Hepatocyte (in vitro differentiated cells): ENCODE measurements around the gene FAM107A. TPM values are rescaled to one million over a fixed set of nuclear protein-coding genes. Genes with fewer than 3 reads are reported as not detected.

Experiments
- DNase-seq: peaks from one replicate; pipeline ENCODE4 v3.0.0-alpha.2; 2016; ENCODE audit warnings: low spot score
- H2AFZ ChIP-seq: fragments of 200-600 bp; sonication (generic); 2 replicates; pipeline ENCODE4 v1.6.0; 2016; ENCODE audit warnings: antibody characterized with exemption, mild to moderate bottlenecking
- H3K27ac ChIP-seq: fragments of 200-600 bp; sonication (generic); 2 replicates; pipeline ENCODE4 v1.5.1; 2016; ENCODE audit warnings: mild to moderate bottlenecking
- H3K27me3 ChIP-seq: fragments of 200-600 bp; sonication (generic); 2 replicates; pipeline ENCODE4 v1.6.1; 2016
- H3K36me3 ChIP-seq: fragments of 200-600 bp; sonication (generic); replicated peaks from 2 replicates; pipeline ENCODE4 v1.5.1; 2016; ENCODE audit warnings: low read depth; ENCODE audit not compliant: insufficient read depth
- H3K4me1 ChIP-seq: fragments of 200-600 bp; sonication (generic); 2 replicates; pipeline ENCODE4 v1.5.1; 2016; ENCODE audit warnings: mild to moderate bottlenecking, moderate library complexity; ENCODE audit not compliant: insufficient read depth
- H3K4me2 ChIP-seq: fragments of 200-600 bp; sonication (generic); 2 replicates; pipeline ENCODE4 v1.6.0; 2016
- H3K4me3 ChIP-seq: fragments of 200-600 bp; sonication (generic); 2 replicates; pipeline ENCODE4 v1.5.1; 2016; ENCODE audit warnings: mild to moderate bottlenecking
- H3K79me2 ChIP-seq: fragments of 200-600 bp; sonication (generic); 2 replicates; pipeline ENCODE4 v1.6.0; 2017; ENCODE audit warnings: mild to moderate bottlenecking
- H3K9me2 ChIP-seq: fragments of 200-600 bp; sonication (generic); replicated peaks from 2 replicates; pipeline ENCODE4 v1.6.0; 2017; ENCODE audit warnings: mild to moderate bottlenecking; ENCODE audit not compliant: insufficient read depth
- H3K9me3 ChIP-seq: fragments of 200-600 bp; sonication (generic); 2 replicates; pipeline ENCODE4 v1.5.1; 2016; ENCODE audit warnings: low read depth, mild to moderate bottlenecking
- H4K20me1 ChIP-seq: fragments of 200-600 bp; sonication (generic); 2 replicates; pipeline ENCODE4 v1.6.0; 2016; ENCODE audit warnings: mild to moderate bottlenecking; ENCODE audit not compliant: insufficient read depth, poor library complexity, severe bottlenecking
- CTCF ChIP-seq: fragments of 200-600 bp; sonication (generic); IDR thresholded peaks from 2 replicates; pipeline ENCODE4 v1.5.1; 2016; ENCODE audit warnings: antibody characterized with exemption, mild to moderate bottlenecking; ENCODE audit not compliant: poor library complexity
- EZH2 ChIP-seq: fragments of 200-600 bp; sonication (generic); IDR thresholded peaks from 2 replicates; pipeline ENCODE4 v1.6.1; 2016; ENCODE audit warnings: antibody characterized with exemption, mild to moderate bottlenecking, borderline replicate concordance
- EZH2phosphoT487 ChIP-seq: fragments of 200-600 bp; sonication (generic); IDR thresholded peaks from one replicate; pipeline ENCODE4 v1.6.1; 2018; ENCODE audit warnings: antibody characterized with exemption, mild to moderate bottlenecking, low read depth, moderate library complexity; ENCODE audit not compliant: unreplicated experiment, severe bottlenecking
- WGBS: methylation state at CpG from one replicate; pipeline ENCODE4 v1.1.6; 2016; ENCODE audit warnings: low lambda C conversion rate; ENCODE audit errors: missing lambda C conversion rate; 5-methylcytosine and 5-hydroxymethylcytosine counted together
- polyA plus RNA-seq: library from polyadenylated mRNA; unstranded; fragments of >200 nt; fragmentation: Nextera tagmentation; extraction: Ambion mirVana; gene quantifications from 2 replicates; pipeline ENCODE4 v1.2.1, GENCODE V29; 2016
- total RNA-seq: library from RNA; depleted of rRNA; stranded (reverse); fragments of >200 nt; gene quantifications from 2 replicates; pipeline ENCODE4 v1.2.3, GENCODE V29; 2014

FAM107A gene
- total and polyA plus RNA-seq, 2 experiments from 2014 or later: 0.40 to 0.93 TPM

GRCh38 chr3:58556761-58557221 lies 20.4 kb downstream of the FAM107A start:
- Histone ChIP-seq H3K9me2 (no peaks in the 10 kb centered on the region), H3K4me2 (peak overlapping the region; percentile 20), H3K4me3 (no peak overlapping the region), H3K36me3 (no peaks in the 10 kb centered on the region), H2AFZ (no peak overlapping the region), H3K27ac (no peak overlapping the region), H3K4me1 (peaks cover 14% of the 10 kb centered on the region), H4K20me1 (no peaks in the 10 kb centered on the region), H3K9me3 (no peaks in the 10 kb centered on the region), H3K27me3 (no peaks in the 10 kb centered on the region), H3K79me2 (no peaks in the 10 kb centered on the region)
- TF ChIP-seq EZH2phosphoT487: no peak
- no peak for TF ChIP-seq EZH2
- no peak for TF ChIP-seq CTCF
- WGBS: 61% methylated on average over 6 of the region's 6 CpGs
- DNase-seq: no peak

GRCh38 chr3:58556001-58556400 lies 21.2 kb downstream of the FAM107A start:
- no peak for DNase-seq
- H3K4me3 ChIP-seq: no peak overlapping the region
- H3K9me3 ChIP-seq: no peaks in the 10 kb centered on the region
- TF ChIP-seq CTCF (no peak), EZH2 (no peak), EZH2phosphoT487 (no peak)
- no peak overlapping the region for H3K27ac ChIP-seq
- no peak overlapping the region for H3K4me2 ChIP-seq
- H3K4me1 ChIP-seq: peaks cover 14% of the 10 kb centered on the region
- H3K9me2 ChIP-seq: no peaks in the 10 kb centered on the region
- no peaks in the 10 kb centered on the region for H3K79me2 ChIP-seq
- WGBS: 94% methylated on average over 5 of the region's 5 CpGs
- no peaks in the 10 kb centered on the region for H4K20me1 ChIP-seq
- no peaks in the 10 kb centered on the region for H3K36me3 ChIP-seq
- no peak overlapping the region for H2AFZ ChIP-seq
- no peaks in the 10 kb centered on the region for H3K27me3 ChIP-seq

DNA sequence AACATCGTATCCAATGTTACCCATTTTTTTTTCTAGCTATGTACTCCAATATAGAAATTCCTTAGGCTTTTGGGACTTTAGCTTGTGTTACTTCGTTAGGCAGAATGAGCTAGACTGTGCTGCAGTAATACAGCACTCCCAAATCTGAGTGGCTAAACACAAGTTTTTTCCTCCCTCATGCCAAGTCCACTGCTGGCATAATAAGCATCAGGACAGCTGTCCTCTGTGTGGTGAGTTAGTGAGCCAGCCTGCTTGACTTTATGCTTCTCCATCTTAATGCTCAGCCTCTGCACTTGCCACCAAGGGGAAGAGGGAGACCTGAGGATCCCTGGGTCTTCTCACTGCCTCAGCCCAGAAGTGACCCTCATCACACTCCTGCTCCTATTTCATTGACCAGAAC lies 22.0 kb downstream of the FAM107A start:
- DNase-seq: no peak
- H3K4me3 ChIP-seq: no peak overlapping the region
- H2AFZ ChIP-seq: no peak overlapping the region
- H3K9me3 ChIP-seq: no peaks in the 10 kb centered on the region
- TF ChIP-seq EZH2: no peak
- H3K36me3 ChIP-seq: no peaks in the 10 kb centered on the region
- 97% methylated on average over 2 of the region's 2 CpGs for WGBS
- peaks cover 14% of the 10 kb centered on the region for H3K4me1 ChIP-seq
- H4K20me1 ChIP-seq: no peaks in the 10 kb centered on the region
- no peak overlapping the region for H3K27ac ChIP-seq
- H3K4me2 ChIP-seq: no peak overlapping the region
- H3K27me3 ChIP-seq: no peaks in the 10 kb centered on the region
- no peaks in the 10 kb centered on the region for H3K79me2 ChIP-seq
- H3K9me2 ChIP-seq: no peaks in the 10 kb centered on the region

DNA sequence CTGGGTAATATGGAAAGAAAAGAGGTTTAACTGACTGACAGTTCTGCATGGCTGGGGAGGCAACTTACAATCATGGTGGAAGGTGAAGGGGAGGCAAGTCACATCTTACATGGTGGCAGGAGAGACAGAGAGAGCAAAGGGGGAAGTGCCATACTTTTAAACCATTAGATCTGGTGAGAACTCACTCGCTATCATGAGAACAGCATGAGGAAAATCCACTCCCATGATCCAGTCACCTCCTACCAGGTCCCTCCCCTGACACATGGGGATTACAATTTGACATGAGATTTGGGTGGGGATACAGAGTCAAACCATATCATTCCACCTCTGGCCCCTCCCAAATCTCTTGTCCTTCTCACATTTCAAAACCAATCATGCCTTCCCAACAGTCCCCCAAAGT lies 24.2 kb downstream of the FAM107A start:
- H3K9me2 ChIP-seq: no peaks in the 10 kb centered on the region
- H4K20me1 ChIP-seq: no peaks in the 10 kb centered on the region
- no peak overlapping the region for H2AFZ ChIP-seq
- DNase-seq: no peak
- H3K4me2 ChIP-seq: no peak overlapping the region
- H3K4me3 ChIP-seq: no peak overlapping the region
- peaks cover 14% of the 10 kb centered on the region for H3K4me1 ChIP-seq
- TF ChIP-seq CTCF (no peak), EZH2phosphoT487 (no peak), EZH2 (no peak)
- H3K36me3 ChIP-seq: no peaks in the 10 kb centered on the region
- peak overlapping the region; percentile 40 for H3K27ac ChIP-seq
- H3K79me2 ChIP-seq: no peaks in the 10 kb centered on the region
- no peaks in the 10 kb centered on the region for H3K27me3 ChIP-seq
- 92% methylated on average over 1 of the region's 1 CpG for WGBS
- no peaks in the 10 kb centered on the region for H3K9me3 ChIP-seq
